Spinal cord (tissue), 10 donors: ENCODE measurements around the gene EPHB1. TPM values are rescaled to one million over a fixed set of nuclear protein-coding genes. Genes with fewer than 3 reads are reported as not detected.

Source experiments
- DNase-seq, 6 donors: peaks; one replicate each; pipeline versions ENCODE4 v3.0.0 to v3.0.0-alpha.2; 2013 to 2015; ENCODE audit warnings: low spot score in 6 of 6, low read depth in 4 of 6
- H3K27ac ChIP-seq: one replicate; pipeline ENCODE4 v1.5.1; 2013; ENCODE audit warnings: low read depth, low read length, control low read depth
- H3K27me3 ChIP-seq: one replicate; pipeline ENCODE4 v1.6.1; 2013; ENCODE audit warnings: low read length; ENCODE audit not compliant: control insufficient read depth, insufficient read depth
- H3K36me3 ChIP-seq: one replicate; pipeline ENCODE4 v1.6.1; 2013; ENCODE audit warnings: low read length; ENCODE audit not compliant: control insufficient read depth, insufficient read depth
- H3K4me1 ChIP-seq: one replicate; pipeline ENCODE4 v1.6.1; 2013; ENCODE audit warnings: low read length; ENCODE audit not compliant: control insufficient read depth, insufficient read depth
- H3K4me3 ChIP-seq: one replicate; pipeline ENCODE4 v1.5.1; 2013; ENCODE audit warnings: low read depth, low read length, control low read depth
- H3K9me3 ChIP-seq: one replicate; pipeline ENCODE4 v1.6.1; 2013; ENCODE audit warnings: low read length; ENCODE audit not compliant: control insufficient read depth, insufficient read depth
- WGBS: methylation state at CpG from one replicate; pipeline ENCODE4 v1.1.5; 2013; ENCODE audit warnings: missing lambda C conversion rate; ENCODE audit not compliant: insufficient coverage; 5-methylcytosine and 5-hydroxymethylcytosine counted together
- polyA plus RNA-seq, 2 donors: library from polyadenylated mRNA; unstranded; fragments of 120-200 nt; gene quantifications; one replicate each; pipeline ENCODE4 v1.2.1, GENCODE V29; 2013; ENCODE audit not compliant: insufficient read length in 2 of 2
- total RNA-seq, 2 donors: library from RNA; depleted of rRNA in 1 of 2; stranded (reverse); fragments of 120-200 nt in 1 of 2; fragments of >200 nt in 1 of 2; gene quantifications; one replicate each; pipeline versions ENCODE4 v1.2.3 to v1.2.4, GENCODE V29; 2013 to 2014
- donor health status: healthy.

The EPHB1 gene
- total and polyA plus RNA-seq, 4 donors = 10.0 to 47.6 (median 22.8) TPM

GRCh38 chr3:134864636-134865035 lies 69.6 kb downstream of the EPHB1 start:
- DNase-seq = peak in 2 of 6 donors; percentile 26 to 33
- no peaks in the 10 kb centered on the region for H3K9me3 ChIP-seq
- peaks cover 13% of the 10 kb centered on the region for H3K4me1 ChIP-seq
- H3K27ac ChIP-seq = no peak overlapping the region
- H3K4me3 ChIP-seq = no peak overlapping the region
- WGBS = 0% methylated on average over 1 of the region's 5 CpGs
- no peaks in the 10 kb centered on the region for H3K36me3 ChIP-seq
- no peaks in the 10 kb centered on the region for H3K27me3 ChIP-seq

DNA sequence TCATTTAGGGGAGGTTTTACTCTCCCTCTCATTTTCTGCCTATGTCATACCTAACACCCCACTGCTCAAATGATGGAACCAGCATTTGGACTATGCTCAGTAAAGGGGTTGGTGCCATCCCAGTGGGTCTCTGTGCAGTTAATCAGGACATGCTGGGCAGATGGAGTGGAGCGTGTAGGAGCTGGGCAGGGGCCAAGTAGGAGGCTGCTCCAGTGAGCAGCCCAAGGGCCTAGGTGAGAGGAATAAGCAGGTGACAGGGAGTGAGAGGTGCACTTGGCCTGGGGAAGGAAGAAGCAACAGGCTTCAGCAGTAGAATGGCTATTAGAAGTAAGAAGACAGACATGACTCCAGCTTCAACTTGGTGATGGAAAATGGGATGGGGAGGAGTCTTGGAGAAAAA lies 72.2 kb downstream of the EPHB1 start:
- no peak overlapping the region for H3K27ac ChIP-seq
- no peaks in the 10 kb centered on the region for H3K36me3 ChIP-seq
- no peaks in the 10 kb centered on the region for H3K27me3 ChIP-seq
- no peaks in the 10 kb centered on the region for H3K9me3 ChIP-seq
- no peak for DNase-seq
- H3K4me1 ChIP-seq = peaks cover 13% of the 10 kb centered on the region
- 93% methylated on average over 1 of the region's 1 CpG for WGBS
- H3K4me3 ChIP-seq = no peak overlapping the region

- DNase-seq = no peak
- Histone ChIP-seq H3K9me3 (no peaks in the 10 kb centered on the region), H3K36me3 (no peaks in the 10 kb centered on the region), H3K27ac (no peak overlapping the region), H3K27me3 (no peaks in the 10 kb centered on the region), H3K4me3 (no peak overlapping the region), H3K4me1 (no peaks in the 10 kb centered on the region)
- WGBS = 83% methylated on average over 1 of the region's 4 CpGs
These were observed 74.2 kb downstream of the EPHB1 start for GRCh38 chr3:134869153-134869726.

DNA sequence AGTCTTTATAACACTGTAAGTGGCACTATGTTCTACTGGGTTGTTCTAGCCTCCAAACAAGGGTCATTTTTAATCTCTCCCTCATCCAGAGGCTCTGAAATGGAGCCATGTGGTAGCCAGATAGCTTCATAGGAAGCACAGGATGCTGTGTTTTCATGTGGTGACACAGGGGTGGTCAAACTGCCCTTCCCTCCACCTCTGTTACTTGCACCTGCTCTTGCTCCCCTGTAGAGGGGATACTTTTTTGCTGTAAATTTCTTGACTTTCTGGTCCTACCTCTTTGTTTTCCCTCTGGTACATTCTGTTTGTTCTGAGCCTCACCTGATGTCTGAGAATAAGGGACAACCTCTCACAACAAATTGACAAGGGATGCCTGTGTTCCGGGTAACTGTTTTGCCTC lies 76.8 kb downstream of the EPHB1 start:
- no peak overlapping the region for H3K27ac ChIP-seq
- no peaks in the 10 kb centered on the region for H3K27me3 ChIP-seq
- peaks cover 7% of the 10 kb centered on the region for H3K4me1 ChIP-seq
- WGBS = 80% methylated on average over 1 of the region's 1 CpG
- no peaks in the 10 kb centered on the region for H3K36me3 ChIP-seq
- no peaks in the 10 kb centered on the region for H3K9me3 ChIP-seq
- H3K4me3 ChIP-seq = no peak overlapping the region
- DNase-seq = no peak

GRCh38 chr3:134872440-134873388 lies 77.7 kb downstream of the EPHB1 start:
- H3K9me3 ChIP-seq = no peaks in the 10 kb centered on the region
- 81% methylated on average over 3 of the region's 8 CpGs for WGBS
- H3K27ac ChIP-seq = no peak overlapping the region
- no peaks in the 10 kb centered on the region for H3K27me3 ChIP-seq
- H3K4me1 ChIP-seq = peaks cover 8% of the 10 kb centered on the region
- H3K36me3 ChIP-seq = no peaks in the 10 kb centered on the region
- H3K4me3 ChIP-seq = no peak overlapping the region
- peak in 1 of 6 donors; percentile 57 for DNase-seq

GRCh38 chr3:134873789-134874188 lies 78.7 kb downstream of the EPHB1 start:
- no CpG with 5 or more reads among the region's 1 CpG for WGBS
- H3K27ac ChIP-seq = no peak overlapping the region
- H3K36me3 ChIP-seq = no peaks in the 10 kb centered on the region

DNA sequence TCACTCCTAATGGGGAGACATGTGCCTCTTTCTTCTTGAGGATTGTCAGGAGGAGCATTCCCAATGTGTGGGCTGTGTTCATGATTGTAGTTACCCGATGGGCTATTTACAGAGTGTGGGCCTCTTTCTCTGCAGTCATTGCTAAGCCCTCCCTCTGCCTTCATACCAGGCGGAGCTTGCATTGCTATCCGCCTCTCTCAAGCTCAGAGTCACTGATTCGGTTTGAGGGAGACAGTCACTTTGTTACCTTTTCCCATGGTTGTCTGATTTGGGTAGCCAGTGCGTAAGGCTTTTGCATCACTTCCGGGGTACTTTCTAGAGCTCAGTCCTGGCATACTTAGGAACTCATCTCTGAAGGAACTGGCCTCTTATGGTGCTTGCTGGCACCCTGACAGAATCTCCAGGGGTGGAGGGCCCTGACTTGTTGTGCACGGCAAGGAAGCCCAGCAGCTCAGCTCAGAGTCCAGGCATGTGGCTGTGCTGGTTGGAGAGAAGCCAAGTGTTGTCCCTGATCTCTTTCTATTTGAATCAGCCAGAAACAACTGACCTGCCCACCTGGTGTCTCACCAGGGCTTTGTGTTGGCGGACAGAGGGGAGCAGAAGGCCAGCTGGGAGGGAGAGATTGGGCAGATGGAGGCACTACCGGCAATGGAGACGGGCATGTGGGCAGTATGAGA lies 79.8 kb downstream of the EPHB1 start:
- Histone ChIP-seq H3K27ac (no peak overlapping the region), H3K9me3 (no peaks in the 10 kb centered on the region), H3K4me1 (peaks cover 11% of the 10 kb centered on the region), H3K27me3 (no peaks in the 10 kb centered on the region), H3K4me3 (no peak overlapping the region), H3K36me3 (no peaks in the 10 kb centered on the region)
- peak in 1 of 6 donors; percentile 27 for DNase-seq
- WGBS = 45% methylated on average over 9 of the region's 10 CpGs

More at GRCh38 chr3:134873789-134874188, 78.7 kb downstream of the EPHB1 start:
- Histone ChIP-seq H3K4me1 (peaks cover 11% of the 10 kb centered on the region), H3K27me3 (no peaks in the 10 kb centered on the region), H3K4me3 (no peak overlapping the region), H3K9me3 (no peaks in the 10 kb centered on the region)
- DNase-seq = no peak

DNA sequence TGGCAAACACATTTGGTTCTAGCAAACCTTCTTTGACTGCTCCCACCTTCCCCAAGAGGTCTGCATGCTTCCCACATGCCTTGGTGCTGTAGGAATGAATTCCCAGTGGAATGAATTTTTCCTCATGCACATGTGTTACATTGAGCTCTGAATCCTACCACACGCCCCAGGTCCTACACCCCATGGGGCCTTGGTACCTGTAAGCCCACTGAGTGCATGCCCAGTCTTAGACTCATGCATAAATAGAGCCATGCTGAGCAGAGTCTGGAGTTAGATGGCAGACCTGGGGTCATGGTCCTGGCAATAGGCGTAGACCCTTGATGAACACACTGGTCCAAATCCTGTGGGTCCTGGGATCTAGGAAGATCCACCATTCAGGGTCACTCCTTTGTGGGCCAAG lies 81.8 kb downstream of the EPHB1 start:
- no peak for DNase-seq
- H3K4me1 ChIP-seq = peaks cover 19% of the 10 kb centered on the region
- no peaks in the 10 kb centered on the region for H3K9me3 ChIP-seq
- WGBS = 96% methylated on average over 2 of the region's 2 CpGs
- H3K27me3 ChIP-seq = no peaks in the 10 kb centered on the region
- H3K36me3 ChIP-seq = no peaks in the 10 kb centered on the region
- H3K4me3 ChIP-seq = no peak overlapping the region
- no peak overlapping the region for H3K27ac ChIP-seq

DNA sequence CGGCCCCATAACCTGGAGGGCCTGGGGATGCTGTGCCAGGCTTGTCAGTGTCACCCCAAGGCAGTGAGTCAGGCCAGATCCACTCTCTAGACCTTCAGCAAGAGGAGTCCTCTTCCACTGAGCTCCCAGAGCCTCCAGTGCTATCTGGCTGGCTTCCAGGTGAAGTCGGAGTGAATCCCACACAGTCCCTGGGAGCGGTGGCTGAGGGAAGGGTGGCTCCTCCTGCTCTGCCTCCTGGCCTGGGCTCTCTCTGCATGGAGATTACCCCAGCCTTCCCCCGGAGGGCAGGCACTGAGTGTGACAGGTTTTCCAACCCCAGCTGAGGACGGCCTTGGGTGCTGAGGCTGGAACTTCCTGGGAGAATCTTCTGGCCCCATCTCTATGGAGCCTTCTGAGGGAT lies 82.7 kb downstream of the EPHB1 start:
- DNase-seq = no peak
- no peaks in the 10 kb centered on the region for H3K36me3 ChIP-seq

More for the DNA sequence above, 82.7 kb downstream of the EPHB1 start:
- Histone ChIP-seq H3K27me3 (no peaks in the 10 kb centered on the region), H3K4me3 (no peak overlapping the region), H3K4me1 (peaks cover 19% of the 10 kb centered on the region), H3K9me3 (no peaks in the 10 kb centered on the region), H3K27ac (no peak overlapping the region)
- WGBS = 80% methylated on average over 5 of the region's 5 CpGs
